ENCODE measurements around the gene GAREM1. TPM values are rescaled to one million over a fixed set of nuclear protein-coding genes. Genes with fewer than 3 reads are reported as not detected.

The GAREM1 gene
- total and polyA plus RNA-seq, 2 of the 8 experiments (the other 6 are each of a cell fraction or from before 2014, with no cell fraction given) = 3.6 to 9.2 TPM

- Histone ChIP-seq H3K14ac (ENCODE audit: insufficient read length) (no peak overlapping the region), H2BK120ac (replicated peaks; ENCODE audit: low read depth, low read length) (no peak overlapping the region), H3K4ac (replicated peaks; ENCODE audit: insufficient read length, low read depth, low read length) (no peak overlapping the region), H3K79me2 (ENCODE audit: control insufficient read depth in 1 of 2, insufficient read depth in 2 of 2, low read length in 2 of 2) (no peaks in the 10 kb centered on the region), H3K4me2 (ENCODE audit: insufficient read depth in 1 of 2, low read depth in 2 of 2, low read length in 2 of 2) (no peak overlapping the region), H3K27me3 (replicated peaks in 1 of 4; ENCODE audit: control insufficient read depth in 3 of 4, extremely low read depth in 1 of 4, insufficient read depth in 3 of 4, low read length in 3 of 4) (no peaks in the 10 kb centered on the region), H3K56ac (replicated peaks; ENCODE audit: insufficient read length, low read depth, low read length) (no peak overlapping the region), H3K9me3 (ENCODE audit: insufficient read depth in 2 of 2, low read depth in 1 of 2, low read length in 1 of 2) (no peaks in the 10 kb centered on the region), H3K23me2 (ENCODE audit: low read depth, low read length) (no peaks in the 10 kb centered on the region), H2BK12ac (ENCODE audit: low read depth, low read length) (no peak overlapping the region), H3K79me1 (ENCODE audit: low read depth, low read length) (no peaks in the 10 kb centered on the region), H3K27ac (ENCODE audit: low read depth, low read length) (no peak overlapping the region), H4K91ac (replicated peaks; ENCODE audit: insufficient read length, low read length) (no peak overlapping the region), H3K36me3 (ENCODE audit: control insufficient read depth in 2 of 4, insufficient read depth in 4 of 4, low read length in 3 of 4) (no peaks in the 10 kb centered on the region), H3K4me3 (ENCODE audit: extremely low read depth in 1 of 4, insufficient read depth in 2 of 4, low read depth in 3 of 4, low read length in 4 of 4) (no peak overlapping the region), H2BK5ac (ENCODE audit: low read depth, low read length) (no peak overlapping the region; the same call in 1 of the 2 replicates), H2AK5ac (ENCODE audit: low read depth, low read length) (no peak overlapping the region), H2BK20ac (ENCODE audit: low read length) (no peak overlapping the region), H2BK15ac (ENCODE audit: low read length) (no peak overlapping the region), H4K8ac (ENCODE audit: extremely low read depth, insufficient read depth, low read length) (no peak overlapping the region), H3K23ac (ENCODE audit: insufficient read length) (no peak overlapping the region), H3K9ac (replicated peaks in 1 of 4; ENCODE audit: extremely low read depth in 1 of 4, low read depth in 3 of 4, low read length in 3 of 4) (no peak overlapping the region), H2AFZ (ENCODE audit: low read length) (no peak overlapping the region), H3K18ac (ENCODE audit: extremely low read depth, low read length) (no peak overlapping the region), H4K20me1 (replicated peaks in 1 of 2; ENCODE audit: control insufficient read depth in 1 of 2, insufficient read depth in 2 of 2, low read length in 2 of 2) (no peaks in the 10 kb centered on the region), H3K4me1 (replicated peaks in 1 of 4; ENCODE audit: control insufficient read depth in 3 of 4, insufficient read depth in 4 of 4, low read length in 3 of 4) (no peaks in the 10 kb centered on the region), H4K5ac (ENCODE audit: insufficient read length, low read depth, low read length) (no peak overlapping the region)
- TF ChIP-seq RAD21 (IDR thresholded peaks at IDR 0.05 in 1 of 2, conservative IDR thresholded peaks at IDR 0.05 in 1 of 2; ENCODE audit: low read depth in 2 of 2, low read length in 2 of 2) = peak in 1 of 2 experiments; percentile 26; a peak in 1 of 4 replicates
- no peak for TF ChIP-seq JUND (IDR thresholded peaks at IDR 0.05; ENCODE audit: low read length)
- no peak for TF ChIP-seq CHD1 (IDR thresholded peaks at IDR 0.05; ENCODE audit: low read depth, low read length)
- TF ChIP-seq JUN (IDR thresholded peaks at IDR 0.05; ENCODE audit: low read depth, low read length) = no peak
- DNase-seq (ENCODE audit: low read depth in 1 of 2, low spot score in 2 of 2) (no peak), FAIRE-seq (no peak)
- ChIA-PET CTCF (ENCODE audit: partially characterized antibody) (interaction anchor here (0.7 to 1.9 kb wide), 6 partner anchors 15 to 419 kb away, joined by 3 to 5 read pairs (median 4); no protein-coding TSS in a partner anchor), POLR2A (ENCODE audit: partially characterized antibody) (no interaction called here)
- 90% methylated on average over 7 of the region's 7 CpGs; no CpG with 5 or more reads in 1 of the 2 experiments for WGBS, 2 experiments (ENCODE audit: extremely low coverage in 1 of 2, insufficient coverage in 1 of 2, insufficient read length in 1 of 2, insufficient replicate concordance in 2 of 2, low coverage in 1 of 2, low lambda C conversion rate in 2 of 2, missing lambda C conversion rate in 1 of 2)
Observed at GRCh38 chr18:32333781-32334180, 136.9 kb downstream of the GAREM1 start.

Data from H1 (cell line).